Measurements from ENCODE around the gene LIPA. TPM values are rescaled to one million over a fixed set of nuclear protein-coding genes. Genes with fewer than 3 reads are reported as not detected.

The LIPA gene
- total RNA-seq, 4 donors from 2014 or later = 12.5 to 22.8 (median 18.0) TPM

- no peak for DNase-seq (ENCODE audit: low spot score in 2 of 2)
- intact Hi-C loops (cut with DNase I; ENCODE audit: low total_unique reads) = no loop called here
- H3K4me3 ChIP-seq (ENCODE audit: low read depth, poor library complexity, severe bottlenecking) = no peak overlapping the region
- WGBS, 2 donors = 42 to 58% methylated on average over 3 of the region's 3 CpGs
- TF ChIP-seq, protein P1, sequence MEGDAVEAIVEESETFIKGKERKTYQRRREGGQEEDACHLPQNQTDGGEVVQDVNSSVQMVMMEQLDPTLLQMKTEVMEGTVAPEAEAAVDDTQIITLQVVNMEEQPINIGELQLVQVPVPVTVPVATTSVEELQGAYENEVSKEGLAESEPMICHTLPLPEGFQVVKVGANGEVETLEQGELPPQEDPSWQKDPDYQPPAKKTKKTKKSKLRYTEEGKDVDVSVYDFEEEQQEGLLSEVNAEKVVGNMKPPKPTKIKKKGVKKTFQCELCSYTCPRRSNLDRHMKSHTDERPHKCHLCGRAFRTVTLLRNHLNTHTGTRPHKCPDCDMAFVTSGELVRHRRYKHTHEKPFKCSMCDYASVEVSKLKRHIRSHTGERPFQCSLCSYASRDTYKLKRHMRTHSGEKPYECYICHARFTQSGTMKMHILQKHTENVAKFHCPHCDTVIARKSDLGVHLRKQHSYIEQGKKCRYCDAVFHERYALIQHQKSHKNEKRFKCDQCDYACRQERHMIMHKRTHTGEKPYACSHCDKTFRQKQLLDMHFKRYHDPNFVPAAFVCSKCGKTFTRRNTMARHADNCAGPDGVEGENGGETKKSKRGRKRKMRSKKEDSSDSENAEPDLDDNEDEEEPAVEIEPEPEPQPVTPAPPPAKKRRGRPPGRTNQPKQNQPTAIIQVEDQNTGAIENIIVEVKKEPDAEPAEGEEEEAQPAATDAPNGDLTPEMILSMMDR (IDR thresholded peaks at IDR 0.05) = no peak
- no peak for TF ChIP-seq POLR2A (IDR thresholded peaks at IDR 0.05)
Measured at GRCh38 chr10:89241486-89242344, 9.9 kb downstream of the LIPA start.

DNA sequence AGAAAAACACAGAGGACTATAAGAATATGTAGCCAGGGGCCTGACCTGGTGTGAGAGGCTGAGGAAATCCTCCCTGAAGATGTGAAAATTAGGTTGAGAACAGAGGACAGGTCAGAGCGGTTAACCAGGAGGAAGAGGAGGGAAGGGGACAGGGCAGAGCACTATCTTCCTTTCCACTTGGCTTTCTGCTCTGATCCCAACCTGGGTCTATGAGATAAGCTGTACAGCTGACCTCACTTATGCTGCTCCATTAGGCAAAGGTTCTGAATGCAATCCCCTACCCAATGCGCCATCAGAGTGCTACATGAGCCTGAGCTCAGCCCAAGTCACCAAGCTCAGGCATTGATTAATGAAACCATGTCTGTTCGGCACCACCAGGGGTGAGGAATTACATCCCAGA is 10.5 kb downstream of the LIPA start:
- DNase-seq (ENCODE audit: low spot score in 2 of 2) = no peak
- intact Hi-C loops (cut with DNase I; ENCODE audit: low total_unique reads) = no loop called here
- WGBS, 2 donors = 88 to 92% methylated on average over 3 of the region's 3 CpGs
- no peak for TF ChIP-seq POLR2A (IDR thresholded peaks at IDR 0.05)
- no peak overlapping the region for H3K4me3 ChIP-seq (ENCODE audit: low read depth, poor library complexity, severe bottlenecking)

- DNase-seq (ENCODE audit: low spot score in 2 of 2) = no peak
- no peak overlapping the region for H3K4me3 ChIP-seq (ENCODE audit: low read depth, poor library complexity, severe bottlenecking)
- intact Hi-C loops (cut with DNase I; ENCODE audit: low total_unique reads) = no loop called here
- TF ChIP-seq POLR2A (IDR thresholded peaks at IDR 0.05) = no peak
- TF ChIP-seq, protein P1 (IDR thresholded peaks at IDR 0.05) = no peak
- WGBS, 2 donors = 59 to 92% methylated on average over 3 of the region's 3 CpGs
Measured at GRCh38 chr10:89240519-89240918, 11.1 kb downstream of the LIPA start.

- H3K4me3 ChIP-seq (ENCODE audit: low read depth, poor library complexity, severe bottlenecking) = no peak overlapping the region
- intact Hi-C loops (cut with DNase I; ENCODE audit: low total_unique reads) = no loop called here
- no peak for DNase-seq (ENCODE audit: low spot score in 2 of 2)
- TF ChIP-seq, protein P1 (IDR thresholded peaks at IDR 0.05) = no peak
- TF ChIP-seq POLR2A (IDR thresholded peaks at IDR 0.05) = no peak
- WGBS, 2 donors = 88 to 89% methylated on average over 5 of the region's 5 CpGs
Measured at GRCh38 chr10:89238956-89239644, 12.5 kb downstream of the LIPA start.

DNA sequence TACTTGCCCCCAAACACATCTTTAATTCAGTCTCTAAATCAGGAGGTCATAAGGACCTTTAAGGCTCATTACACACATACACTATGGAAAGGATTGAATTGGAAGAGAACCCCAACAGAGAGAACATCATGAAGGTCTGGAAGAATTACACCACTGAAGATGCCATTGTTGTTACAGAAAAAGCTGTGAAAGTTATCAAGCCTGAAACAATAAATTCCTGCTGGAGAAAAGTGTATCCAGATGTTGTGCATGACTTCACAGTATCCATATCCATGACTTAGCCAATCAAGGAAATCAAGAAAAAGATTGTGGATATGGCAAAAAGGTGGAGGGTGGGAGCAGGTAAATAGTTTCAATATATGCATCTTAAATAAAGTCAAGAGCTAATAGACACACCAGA is 13.7 kb downstream of the LIPA start:
- TF ChIP-seq POLR2A (IDR thresholded peaks at IDR 0.05) = no peak
- TF ChIP-seq, protein P1 (IDR thresholded peaks at IDR 0.05) = no peak
- no peak for DNase-seq (ENCODE audit: low spot score in 2 of 2)

DNA sequence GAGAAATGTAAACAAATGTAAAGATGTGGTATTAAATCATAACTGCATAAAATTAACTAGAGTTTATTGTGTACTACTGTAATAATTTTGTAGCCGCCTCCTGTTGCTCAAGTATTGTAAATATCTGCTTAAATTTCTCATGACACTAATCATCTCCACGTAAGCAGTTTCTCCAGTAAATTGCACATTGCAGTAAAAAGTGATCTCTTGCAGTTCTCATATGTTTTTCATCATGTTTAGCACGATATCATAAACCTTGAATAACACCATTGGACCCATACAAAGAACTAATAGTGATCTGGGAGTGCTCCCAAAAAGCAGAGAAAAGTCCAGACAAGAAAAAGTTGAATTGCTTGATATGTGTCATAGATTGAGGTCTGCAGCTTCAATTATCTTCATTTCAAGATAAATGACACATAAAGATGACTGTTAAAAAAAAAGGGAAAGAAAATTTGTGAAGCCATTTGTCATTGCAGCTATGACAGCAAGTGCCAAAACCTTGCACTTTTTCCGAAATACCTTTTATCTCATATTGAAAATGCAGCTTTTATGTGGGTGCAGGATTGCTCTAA is 15.3 kb downstream of the LIPA start:
- TF ChIP-seq, protein P1 (IDR thresholded peaks at IDR 0.05) = no peak
- TF ChIP-seq POLR2A (IDR thresholded peaks at IDR 0.05) = no peak
- WGBS, 2 donors = 62 to 63% methylated on average over 4 of the region's 4 CpGs
- DNase-seq (ENCODE audit: low spot score in 2 of 2) = no peak
- no peak overlapping the region for H3K4me3 ChIP-seq (ENCODE audit: low read depth, poor library complexity, severe bottlenecking)
- intact Hi-C loops (cut with DNase I; ENCODE audit: low total_unique reads) = no loop called here

More for the DNA sequence above, 13.7 kb downstream of the LIPA start:
- no peak overlapping the region for H3K4me3 ChIP-seq (ENCODE audit: low read depth, poor library complexity, severe bottlenecking)
- intact Hi-C loops (cut with DNase I; ENCODE audit: low total_unique reads) = no loop called here
